G401 (cell line): ENCODE measurements around the gene HOXA3. TPM values are rescaled to one million over a fixed set of nuclear protein-coding genes. Genes with fewer than 3 reads are reported as not detected.

Experiments
- DNase-seq: peaks from one replicate; pipeline ENCODE4 v3.0.0-alpha.2; 2015; ENCODE audit warnings: low spot score
- in situ Hi-C: cut with HindIII; loops from 2 replicates; pipeline ENCODE4 v1.10.0; 2016; ENCODE audit warnings: low sequenced_read_pairs, mixed read lengths
- total RNA-seq: library from RNA; depleted of rRNA; stranded (reverse); fragments of >200 nt; shearing (Covaris generic); gene quantifications from 2 replicates; pipeline ENCODE4 v1.2.3, GENCODE V29; 2014

HOXA3 gene
- total RNA-seq, 1 experiment from 2014 or later: 2.2 TPM

DNA sequence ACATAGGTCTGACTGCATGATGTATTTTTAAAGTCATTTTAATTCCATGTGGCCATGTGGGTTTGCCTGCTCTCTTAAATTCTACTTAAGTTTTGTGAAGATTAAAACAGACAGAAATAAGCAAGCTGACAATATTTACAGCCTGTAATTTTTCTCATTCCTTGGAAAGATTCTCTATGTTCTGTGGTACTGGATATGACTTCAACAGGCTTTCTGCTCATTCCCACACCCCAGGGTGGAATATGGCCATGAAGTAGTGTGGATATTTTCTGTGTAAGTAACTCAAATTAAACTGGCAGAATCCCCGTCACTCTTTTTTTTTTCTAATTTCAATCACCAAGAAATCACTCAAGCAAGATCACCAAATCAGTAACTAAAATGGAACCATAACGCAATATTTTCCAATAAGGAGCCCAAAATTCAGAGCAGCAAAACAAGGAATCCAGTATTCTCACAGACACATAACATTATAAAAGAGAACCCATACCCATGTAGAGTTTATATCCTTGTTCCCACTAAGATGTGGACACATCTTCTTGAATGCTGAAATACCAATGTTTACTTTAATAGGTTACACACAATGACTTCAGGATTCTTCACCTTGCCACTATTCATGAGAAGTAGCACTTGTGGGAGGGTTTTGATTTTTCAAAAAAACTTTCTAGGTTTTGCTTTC is 14.6 kb downstream of the HOXA3 start:
- DNase-seq: no peak
- in situ Hi-C loops: no loop called here

- in situ Hi-C loops: no loop called here
- no peak for DNase-seq
Observed at GRCh38 chr7:27134392-27134791, 18.0 kb downstream of the HOXA3 start.

GRCh38 chr7:27133409-27134231 is 18.8 kb downstream of the HOXA3 start:
- no peak for DNase-seq
- in situ Hi-C loops: no loop called here

GRCh38 chr7:27132978-27133377 is 19.4 kb downstream of the HOXA3 start:
- in situ Hi-C loops: no loop called here
- DNase-seq: no peak

DNA sequence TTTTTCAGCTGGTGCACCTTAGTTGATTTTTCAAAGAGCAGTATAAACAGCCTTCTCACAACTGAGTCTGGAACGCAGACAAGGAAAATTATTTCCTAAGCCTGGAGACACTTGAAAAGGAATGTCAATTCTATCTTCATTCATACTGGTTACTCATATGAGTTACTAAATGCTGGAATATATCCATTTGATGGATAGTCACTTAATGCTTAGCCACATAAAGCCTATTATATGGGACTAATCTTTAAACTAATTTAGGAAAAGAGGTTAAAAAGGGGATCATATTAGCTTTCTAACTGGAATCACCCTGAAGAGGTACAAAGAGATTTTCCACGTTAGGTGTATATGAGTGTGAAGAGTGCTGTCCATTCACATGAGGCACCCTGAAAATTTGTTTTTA is 20.2 kb downstream of the HOXA3 start:
- no peak for DNase-seq
- in situ Hi-C loops: no loop called here

GRCh38 chr7:27131390-27131819 is 21.0 kb downstream of the HOXA3 start:
- in situ Hi-C loops: no loop called here

GRCh38 chr7:27130540-27131389 is 21.6 kb downstream of the HOXA3 start, which contains the start of gene HOXA4:
TSS of gene HOXA4 (minus strand) at chr7:27130757. CDS start at chr7:27130733, 24 bp downstream.
- no peak for DNase-seq
- in situ Hi-C loops: no loop called here

More at GRCh38 chr7:27131390-27131819, 21.0 kb downstream of the HOXA3 start:
- no peak for DNase-seq

- in situ Hi-C loops: loop anchor here (5.0 kb wide), 1 partner anchor 32 kb away; no protein-coding TSS in a partner anchor
- no peak for DNase-seq
Observed at GRCh38 chr7:27129729-27130539, 22.4 kb downstream of the HOXA3 start.

- in situ Hi-C loops: loop anchor here (5.0 kb wide), 1 partner anchor 33 kb away; no protein-coding TSS in a partner anchor
- DNase-seq: no peak
Observed at GRCh38 chr7:27128776-27129728, 23.3 kb downstream of the HOXA3 start.

DNA sequence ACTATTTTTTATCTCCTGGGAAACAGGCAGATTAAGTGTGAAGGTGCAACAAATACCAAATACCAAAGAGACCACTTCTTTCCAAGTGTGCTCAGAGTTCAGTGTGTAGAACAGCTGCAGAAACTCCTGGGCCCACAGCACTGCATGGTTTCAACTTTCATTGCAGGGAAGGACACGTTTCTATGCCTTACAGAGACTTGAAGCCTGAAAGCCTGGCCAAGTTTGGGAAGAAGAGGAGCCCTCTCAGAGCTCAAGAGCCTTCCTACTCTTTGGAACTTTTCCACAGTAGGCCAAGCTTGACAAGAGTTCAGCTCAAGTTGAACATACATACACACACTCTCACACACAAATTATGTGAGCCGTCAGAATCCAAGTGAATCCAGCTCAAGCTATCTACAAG is 24.3 kb downstream of the HOXA3 start:
- no peak for DNase-seq
- in situ Hi-C loops: loop anchor here (5.0 kb wide), 1 partner anchor 34 kb away; no protein-coding TSS in a partner anchor

GRCh38 chr7:27126596-27127327 is 25.6 kb downstream of the HOXA3 start:
- DNase-seq: no peak
- in situ Hi-C loops: loop anchor here (5.0 kb wide), 1 partner anchor 36 kb away; no protein-coding TSS in a partner anchor

DNA sequence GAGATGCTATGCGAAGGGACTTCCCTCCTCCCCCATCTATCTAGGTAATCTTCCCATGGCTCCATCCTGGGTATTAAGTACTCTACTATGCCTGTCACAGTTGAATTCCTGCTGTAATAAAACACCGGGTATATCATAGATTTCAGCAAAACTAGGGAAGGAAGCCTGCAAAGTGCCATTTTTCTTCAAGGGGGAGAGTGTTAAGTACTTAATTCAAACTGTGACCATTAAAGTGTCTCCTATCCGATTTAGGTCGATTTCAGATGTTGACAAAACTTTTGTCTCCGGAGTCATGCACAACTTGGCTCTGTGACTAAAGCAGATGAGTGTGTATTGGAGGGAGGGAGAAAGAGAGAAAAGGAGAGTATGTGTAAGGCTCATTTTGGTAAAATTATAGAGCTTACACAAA is 26.4 kb downstream of the HOXA3 start:
- no peak for DNase-seq
- in situ Hi-C loops: loop anchor here (5.0 kb wide), 1 partner anchor 36 kb away; no protein-coding TSS in a partner anchor

GRCh38 chr7:27124902-27125689 is 27.3 kb downstream of the HOXA3 start:
- in situ Hi-C loops: loop anchor here (5.0 kb wide), 1 partner anchor 37 kb away; no protein-coding TSS in a partner anchor
- no peak for DNase-seq

DNA sequence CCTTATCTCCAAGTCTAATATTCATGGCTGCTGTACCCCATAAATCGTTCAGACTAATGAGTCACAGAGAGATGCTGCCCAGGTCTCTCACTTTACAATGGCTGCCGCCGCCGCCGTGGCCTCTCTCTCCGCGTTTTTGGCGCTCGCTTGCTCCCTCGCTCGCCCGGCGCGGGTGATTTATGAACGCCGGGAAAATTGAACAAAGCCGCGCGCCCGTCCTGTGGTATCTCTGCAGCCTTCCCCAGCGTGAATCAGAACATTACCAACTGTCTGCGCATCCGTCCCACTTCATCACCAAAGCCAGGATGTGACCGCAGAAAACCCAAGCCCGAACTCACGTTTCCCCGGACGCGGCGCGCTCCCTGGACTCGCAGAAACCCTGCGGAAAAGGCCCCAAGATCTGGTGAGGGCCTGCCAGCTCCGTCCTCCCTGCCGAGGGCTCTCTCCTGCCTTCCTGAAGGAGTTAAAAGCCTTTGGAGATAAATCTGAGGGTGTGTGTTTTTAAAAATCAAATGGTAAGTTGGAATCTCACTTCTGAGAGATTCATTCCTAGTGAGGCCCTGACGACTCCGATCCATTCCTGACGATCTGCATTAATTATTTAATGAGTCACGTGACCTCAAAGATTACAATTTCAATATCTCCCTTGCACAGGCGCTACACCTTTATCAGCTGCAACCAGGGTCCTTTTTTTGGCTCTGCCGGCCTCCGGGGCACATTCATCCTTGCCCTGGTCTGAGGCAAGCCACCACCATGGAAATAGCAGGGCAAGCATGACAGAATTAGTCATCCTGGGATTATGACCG is 28.1 kb downstream of the HOXA3 start:
- in situ Hi-C loops: no loop called here
- DNase-seq: no peak

- DNase-seq: no peak
- in situ Hi-C loops: no loop called here
Observed at GRCh38 chr7:27123477-27124053, 28.8 kb downstream of the HOXA3 start.
